HCT116 (cell line): Measurements from ENCODE around the gene FA2H. TPM values are rescaled to one million over a fixed set of nuclear protein-coding genes. Genes with fewer than 3 reads are reported as not detected.

Experiments used
- ATAC-seq: fragments of 200-7000 bp; cut with Tn5 transposase; 2 replicates; pipeline ENCODE4 v1.9.1; 2020; ENCODE audit warnings: mild to moderate bottlenecking, moderate library complexity
- BruUV-seq: library from RNA; stranded (reverse); fragments of 400-500 nt; replicated peaks from 2 replicates; lab custom pipeline; 2021; lab: Mats Ljungman, UMichigan
- CTCF ChIA-PET: fragments of 300-600 bp; sonication (Branson Sonifier 250); formaldehyde crosslinking; loops from one replicate; lab custom pipeline; 2021; ENCODE audit warnings: antibody characterized with exemption; lab: Charles Lee
- POLR2A ChIA-PET: fragments of 300-600, 350-600 bp; sonication (Branson Sonifier 250); formaldehyde crosslinking; loops from one replicate; lab custom pipeline; 2021; ENCODE audit warnings: antibody characterized with exemption; lab: Charles Lee
- RAD21 ChIA-PET, 2 experiments: fragments of 300-600 bp; sonication (Branson Sonifier 250); formaldehyde crosslinking; loops; one replicate each; lab custom pipeline; 2023; ENCODE audit warnings: low total read pairs in 2 of 2; ENCODE audit not compliant: uncharacterized antibody in 2 of 2, unreplicated experiment in 2 of 2, low non-redundant PET in 1 of 2; lab: Charles Lee
- DNase-seq: peaks from one replicate; pipeline ENCODE4 v3.0.0-alpha.2; 2010; ENCODE audit warnings: low read depth, low spot score
- H2AFZ ChIP-seq: fragments of 200-600 bp; shearing (Covaris generic), sonication (generic); 2 replicates; pipeline ENCODE4 v1.6.1; 2017; ENCODE audit warnings: low read depth, mixed run types, mixed read lengths, antibody characterized with exemption, low read length; ENCODE audit not compliant: poor library complexity, severe bottlenecking
- H3K27ac ChIP-seq: 2 replicates; pipeline ENCODE4 v1.5.1; 2012; ENCODE audit warnings: low read depth, low read length
- H3K27me3 ChIP-seq: fragments of 200-600 bp; sonication (generic); 2 replicates; pipeline ENCODE4 v1.6.1; 2016; ENCODE audit warnings: mixed run types, low read length, mixed read lengths; ENCODE audit not compliant: insufficient read depth
- H3K36me3 ChIP-seq, 2 experiments: fragments of 200-500 bp in 1 of 2; fragments of 200-600 bp in 1 of 2; sonication (Bioruptor generic) in 1 of 2; sonication (generic) in 1 of 2; 2 replicates each; pipeline versions ENCODE4 v1.5.1 to v1.6.1; 2014 to 2016; ENCODE audit warnings: low read length in 2 of 2, inconsistent platforms in 1 of 2, mixed read lengths in 1 of 2, mixed run types in 1 of 2; ENCODE audit not compliant: insufficient read depth in 2 of 2, control insufficient read depth in 1 of 2
- H3K4me1 ChIP-seq, 2 experiments: fragments of 200-600 bp in 1 of 2; sonication (generic) in 1 of 2; 2 replicates each; pipeline versions ENCODE4 v1.5.1 to v1.6.1; 2012 to 2017; ENCODE audit warnings: low read length in 2 of 2, inconsistent platforms in 1 of 2, mild to moderate bottlenecking in 1 of 2, mixed read lengths in 1 of 2, mixed run types in 1 of 2, moderate library complexity in 1 of 2; ENCODE audit not compliant: insufficient read depth in 2 of 2, control insufficient read depth in 1 of 2
- H3K4me2 ChIP-seq: fragments of 200-600 bp; sonication (generic); 2 replicates; pipeline ENCODE4 v1.6.1; 2017; ENCODE audit warnings: mixed run types, low read length, mixed read lengths
- H3K4me3 ChIP-seq, 2 experiments: fragments of 200-600 bp in 1 of 2; sonication (generic) in 1 of 2; replicated peaks in 1 of 2; 2 replicates each; pipeline ENCODE4 v1.5.1; 2011 to 2016; ENCODE audit warnings: low read length in 2 of 2, control low read depth in 1 of 2, low read depth in 1 of 2, mild to moderate bottlenecking in 1 of 2, mixed read lengths in 1 of 2, mixed run types in 1 of 2
- H3K79me2 ChIP-seq: fragments of 200-600 bp; sonication (generic); 2 replicates; pipeline ENCODE4 v1.6.1; 2017; ENCODE audit warnings: mild to moderate bottlenecking, mixed run types, low read length, moderate library complexity, mixed read lengths; ENCODE audit not compliant: insufficient read depth
- H3K9ac ChIP-seq: fragments of 200-600 bp; sonication (generic); 2 replicates; pipeline ENCODE4 v1.6.1; 2016; ENCODE audit warnings: low read length, mixed read lengths
- H3K9me2 ChIP-seq: fragments of 200-600 bp; sonication (generic), shearing (Covaris generic); 2 replicates; pipeline ENCODE4 v1.6.1; 2017; ENCODE audit warnings: mixed run types, mild to moderate bottlenecking, moderate library complexity; ENCODE audit not compliant: insufficient read depth
- H3K9me3 ChIP-seq, 2 experiments: fragments of 200-500 bp in 1 of 2; fragments of 200-600 bp in 1 of 2; sonication (Bioruptor generic) in 1 of 2; sonication (generic) in 1 of 2; 2 replicates each; pipeline ENCODE4 v1.6.1; 2014 to 2017; ENCODE audit warnings: low read length in 2 of 2, mixed read lengths in 2 of 2, inconsistent platforms in 1 of 2, low read depth in 1 of 2, mild to moderate bottlenecking in 1 of 2, mixed run types in 1 of 2, moderate library complexity in 1 of 2; ENCODE audit not compliant: control insufficient read depth in 1 of 2, insufficient read depth in 1 of 2
- H4K20me1 ChIP-seq: fragments of 200-600 bp; sonication (generic), shearing (Covaris generic); 2 replicates; pipeline ENCODE4 v1.6.1; 2017; ENCODE audit warnings: mixed run types, mild to moderate bottlenecking, moderate library complexity; ENCODE audit not compliant: insufficient read depth
- CBX3 ChIP-seq: IDR thresholded peaks from 2 replicates; pipeline ENCODE4 v1.6.1; 2012; ENCODE audit warnings: low read depth
- EGR1 ChIP-seq: IDR thresholded peaks from 2 replicates; pipeline ENCODE4 v1.6.1; 2012; ENCODE audit warnings: low read depth
- ELF1 ChIP-seq: IDR thresholded peaks from 2 replicates; pipeline ENCODE4 v1.6.1; 2012; ENCODE audit warnings: low read depth, borderline replicate concordance
- EZH2phosphoT487 ChIP-seq: fragments of 200-600 bp; IDR thresholded peaks from 2 replicates; pipeline ENCODE4 v1.6.1; 2018; ENCODE audit warnings: antibody characterized with exemption, borderline replicate concordance
- FOSL1 ChIP-seq: IDR thresholded peaks from 2 replicates; pipeline ENCODE4 v1.6.1; 2012; ENCODE audit warnings: low read depth
- RAD21 ChIP-seq: IDR thresholded peaks from 2 replicates; pipeline ENCODE4 v1.6.1; 2012; ENCODE audit warnings: low read depth, mild to moderate bottlenecking
- SIN3A ChIP-seq: IDR thresholded peaks from 2 replicates; pipeline ENCODE4 v1.6.1; 2012; ENCODE audit warnings: low read depth
- SRF ChIP-seq: IDR thresholded peaks from 2 replicates; pipeline ENCODE4 v1.6.1; 2012; ENCODE audit warnings: low read depth
- TCF7L2 ChIP-seq: IDR thresholded peaks from 2 replicates; pipeline ENCODE4 v1.7.0; 2011; ENCODE audit warnings: borderline replicate concordance, inconsistent platforms; ENCODE audit not compliant: insufficient read depth, insufficient read length; ENCODE audit errors: extremely low read depth
- ZFX ChIP-seq: fragments of 450-650 bp; IDR thresholded peaks from 2 replicates; pipeline ENCODE4 v1.6.1; 2017
- ZNF274 ChIP-seq: fragments of 200-500 bp; sonication (Bioruptor generic); IDR thresholded peaks from 2 replicates; pipeline ENCODE4 v1.6.1; 2014; ENCODE audit warnings: mild to moderate bottlenecking, low read depth, low read length, inconsistent platforms
- intact Hi-C: fragments of 100-400 bp; cut with micrococcal nuclease; formaldehyde crosslinking; loops from 2 replicates; pipeline ENCODE4 v1.10.0; 2022
- total RNA-seq: library from RNA; stranded (reverse); gene quantifications from one replicate; pipeline ENCODE4 v1.2.1, GENCODE V29; 2021; ENCODE audit not compliant: unreplicated experiment
- TF ChIP-seq, protein P1 (sequence below): IDR thresholded peaks from 2 replicates; pipeline ENCODE4 v1.6.1; 2012; ENCODE audit warnings: low read depth
- TF ChIP-seq, protein P2 (sequence below), 3 experiments: fragments of 200-600 bp in 1 of 3; sonication (generic) in 1 of 3; IDR thresholded peaks in 2 of 3; conservative IDR thresholded peaks in 1 of 3; 2 replicates each; pipeline ENCODE4 v1.5.1; 2012 to 2017; ENCODE audit warnings: low read depth in 2 of 3, low read length in 2 of 3, antibody characterized with exemption in 1 of 3, borderline replicate concordance in 1 of 3, control low read depth in 1 of 3, mild to moderate bottlenecking in 1 of 3, mixed read lengths in 1 of 3, mixed run types in 1 of 3, moderate library complexity in 1 of 3; ENCODE audit not compliant: insufficient read depth in 1 of 3
- TF ChIP-seq, protein P3 (sequence below): IDR thresholded peaks from 2 replicates; pipeline ENCODE4 v1.6.1; 2012
- TF ChIP-seq, protein P4 (sequence below): IDR thresholded peaks from 2 replicates; pipeline ENCODE4 v1.6.1; 2012

FA2H gene
- total RNA-seq, 1 experiment from 2014 or later, result 11.1 TPM

DNA sequence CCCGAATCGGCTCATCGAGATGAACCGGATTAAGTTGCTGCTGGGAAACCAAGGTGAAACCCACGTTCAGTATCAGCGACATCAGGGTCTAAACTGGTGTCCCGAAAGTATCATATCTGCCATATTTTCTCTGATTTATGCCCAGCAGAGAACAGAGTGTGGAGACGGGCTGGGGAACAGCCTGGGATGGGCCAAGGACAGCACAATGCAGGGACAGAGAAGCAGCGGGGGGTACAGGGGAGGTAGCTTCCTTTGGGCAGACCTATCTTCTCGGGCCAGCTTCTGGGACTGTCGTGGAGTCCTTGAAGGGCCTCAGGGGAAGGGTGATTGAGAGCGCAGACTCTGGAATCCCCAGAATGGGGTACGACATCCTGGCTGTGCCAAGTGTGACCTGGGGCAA, 56.5 kb downstream of the FA2H start:
- Histone ChIP-seq H3K36me3 (no peaks in the 10 kb centered on the region), H3K9me2 (no peaks in the 10 kb centered on the region), H3K4me1 (no peaks in the 10 kb centered on the region), H3K4me2 (no peak overlapping the region)
- no TSS peak for BruUV-seq
- no peak for DNase-seq
- RAD21 ChIA-PET, result no interaction called here
- TF ChIP-seq CBX3, result no peak
- TF ChIP-seq TCF7L2, result no peak
- TF ChIP-seq SRF, result no peak
- no peak for TF ChIP-seq SIN3A
- no peak for TF ChIP-seq ZFX
- TF ChIP-seq, protein P1, sequence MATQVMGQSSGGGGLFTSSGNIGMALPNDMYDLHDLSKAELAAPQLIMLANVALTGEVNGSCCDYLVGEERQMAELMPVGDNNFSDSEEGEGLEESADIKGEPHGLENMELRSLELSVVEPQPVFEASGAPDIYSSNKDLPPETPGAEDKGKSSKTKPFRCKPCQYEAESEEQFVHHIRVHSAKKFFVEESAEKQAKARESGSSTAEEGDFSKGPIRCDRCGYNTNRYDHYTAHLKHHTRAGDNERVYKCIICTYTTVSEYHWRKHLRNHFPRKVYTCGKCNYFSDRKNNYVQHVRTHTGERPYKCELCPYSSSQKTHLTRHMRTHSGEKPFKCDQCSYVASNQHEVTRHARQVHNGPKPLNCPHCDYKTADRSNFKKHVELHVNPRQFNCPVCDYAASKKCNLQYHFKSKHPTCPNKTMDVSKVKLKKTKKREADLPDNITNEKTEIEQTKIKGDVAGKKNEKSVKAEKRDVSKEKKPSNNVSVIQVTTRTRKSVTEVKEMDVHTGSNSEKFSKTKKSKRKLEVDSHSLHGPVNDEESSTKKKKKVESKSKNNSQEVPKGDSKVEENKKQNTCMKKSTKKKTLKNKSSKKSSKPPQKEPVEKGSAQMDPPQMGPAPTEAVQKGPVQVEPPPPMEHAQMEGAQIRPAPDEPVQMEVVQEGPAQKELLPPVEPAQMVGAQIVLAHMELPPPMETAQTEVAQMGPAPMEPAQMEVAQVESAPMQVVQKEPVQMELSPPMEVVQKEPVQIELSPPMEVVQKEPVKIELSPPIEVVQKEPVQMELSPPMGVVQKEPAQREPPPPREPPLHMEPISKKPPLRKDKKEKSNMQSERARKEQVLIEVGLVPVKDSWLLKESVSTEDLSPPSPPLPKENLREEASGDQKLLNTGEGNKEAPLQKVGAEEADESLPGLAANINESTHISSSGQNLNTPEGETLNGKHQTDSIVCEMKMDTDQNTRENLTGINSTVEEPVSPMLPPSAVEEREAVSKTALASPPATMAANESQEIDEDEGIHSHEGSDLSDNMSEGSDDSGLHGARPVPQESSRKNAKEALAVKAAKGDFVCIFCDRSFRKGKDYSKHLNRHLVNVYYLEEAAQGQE, result no peak
- TF ChIP-seq, protein P2, sequence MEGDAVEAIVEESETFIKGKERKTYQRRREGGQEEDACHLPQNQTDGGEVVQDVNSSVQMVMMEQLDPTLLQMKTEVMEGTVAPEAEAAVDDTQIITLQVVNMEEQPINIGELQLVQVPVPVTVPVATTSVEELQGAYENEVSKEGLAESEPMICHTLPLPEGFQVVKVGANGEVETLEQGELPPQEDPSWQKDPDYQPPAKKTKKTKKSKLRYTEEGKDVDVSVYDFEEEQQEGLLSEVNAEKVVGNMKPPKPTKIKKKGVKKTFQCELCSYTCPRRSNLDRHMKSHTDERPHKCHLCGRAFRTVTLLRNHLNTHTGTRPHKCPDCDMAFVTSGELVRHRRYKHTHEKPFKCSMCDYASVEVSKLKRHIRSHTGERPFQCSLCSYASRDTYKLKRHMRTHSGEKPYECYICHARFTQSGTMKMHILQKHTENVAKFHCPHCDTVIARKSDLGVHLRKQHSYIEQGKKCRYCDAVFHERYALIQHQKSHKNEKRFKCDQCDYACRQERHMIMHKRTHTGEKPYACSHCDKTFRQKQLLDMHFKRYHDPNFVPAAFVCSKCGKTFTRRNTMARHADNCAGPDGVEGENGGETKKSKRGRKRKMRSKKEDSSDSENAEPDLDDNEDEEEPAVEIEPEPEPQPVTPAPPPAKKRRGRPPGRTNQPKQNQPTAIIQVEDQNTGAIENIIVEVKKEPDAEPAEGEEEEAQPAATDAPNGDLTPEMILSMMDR (IDR thresholded peaks at IDR 0.05 in 2 of 3, conservative IDR thresholded peaks at IDR 0.05 in 1 of 3; ENCODE audit: borderline replicate concordance in 1 of 3, insufficient read depth in 1 of 3, low read depth in 2 of 3, low read length in 2 of 3), result no peak
- no peak for TF ChIP-seq FOSL1
- no peak for TF ChIP-seq RAD21
- TF ChIP-seq EGR1, result no peak
- no peak for TF ChIP-seq ZNF274
- no peak for TF ChIP-seq EZH2phosphoT487
- TF ChIP-seq, protein P3, sequence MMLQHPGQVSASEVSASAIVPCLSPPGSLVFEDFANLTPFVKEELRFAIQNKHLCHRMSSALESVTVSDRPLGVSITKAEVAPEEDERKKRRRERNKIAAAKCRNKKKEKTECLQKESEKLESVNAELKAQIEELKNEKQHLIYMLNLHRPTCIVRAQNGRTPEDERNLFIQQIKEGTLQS, result no peak
- TF ChIP-seq, protein P4, sequence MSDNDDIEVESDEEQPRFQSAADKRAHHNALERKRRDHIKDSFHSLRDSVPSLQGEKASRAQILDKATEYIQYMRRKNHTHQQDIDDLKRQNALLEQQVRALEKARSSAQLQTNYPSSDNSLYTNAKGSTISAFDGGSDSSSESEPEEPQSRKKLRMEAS, result no peak
- TF ChIP-seq ELF1, result no peak
- TF ChIP-seq, all 23 proteins: peak for 0
- H3K4me3 ChIP-seq, result no peak overlapping the region
- intact Hi-C loops, result no loop called here
- CTCF ChIA-PET, result interaction anchor here (1.2 kb wide), 1 partner anchor 145 kb away, joined by 6 read pairs; no protein-coding TSS in a partner anchor
- H2AFZ ChIP-seq, result no peak overlapping the region
- H3K9ac ChIP-seq, result no peak overlapping the region
- no peaks in the 10 kb centered on the region for H3K27me3 ChIP-seq
- no peaks in the 10 kb centered on the region for H4K20me1 ChIP-seq
- POLR2A ChIA-PET, result no interaction called here
- H3K27ac ChIP-seq, result no peak overlapping the region
- H3K79me2 ChIP-seq, result no peaks in the 10 kb centered on the region
- no peak for ATAC-seq
- no peaks in the 10 kb centered on the region for H3K9me3 ChIP-seq
